HFFc6 (cell line): ENCODE data around the gene MEF2A. TPM values are rescaled to one million over a fixed set of nuclear protein-coding genes. Genes with fewer than 3 reads are reported as not detected.

Experiments used
- DNase-seq: peaks from one replicate; pipeline ENCODE4 v3.0.0-alpha.2; 2018
- H3K27ac Mint-ChIP-seq: 2 replicates; pipeline ENCODE4 v1.8.0; 2020; ENCODE audit warnings: mild to moderate bottlenecking, mixed read lengths
- H3K27me3 Mint-ChIP-seq: 2 replicates; pipeline ENCODE4 v1.8.0; 2021; ENCODE audit warnings: mild to moderate bottlenecking, moderate library complexity, mixed read lengths; ENCODE audit not compliant: insufficient read depth
- H3K36me3 Mint-ChIP-seq: 2 replicates; pipeline ENCODE4 v1.8.0; 2021; ENCODE audit warnings: low read depth, mixed read lengths
- H3K4me1 Mint-ChIP-seq: 2 replicates; pipeline ENCODE4 v1.8.0; 2020; ENCODE audit warnings: low read depth, mixed read lengths
- H3K4me3 Mint-ChIP-seq: 2 replicates; pipeline ENCODE4 v1.8.0; 2020; ENCODE audit warnings: mild to moderate bottlenecking, moderate library complexity, mixed read lengths
- H3K9me3 Mint-ChIP-seq: 2 replicates; pipeline ENCODE4 v1.8.0; 2020; ENCODE audit warnings: mild to moderate bottlenecking, mixed read lengths
- total RNA-seq, 6 experiments: library from RNA; stranded (reverse); fragmentation: NEBNext Ultra II Directional; extraction: Animal tissue kit (Norgen Biotek cat#: 25700); gene quantifications; 2 replicates in 1 of 6; 3 replicates in 5 of 6; pipeline ENCODE4 v1.2.3, GENCODE V29; 2021
- TF ChIP-seq, protein P1 (sequence below): fragments of 200-600 bp; sonication (generic); IDR thresholded peaks from 2 replicates; pipeline ENCODE4 v1.5.0; 2021; ENCODE audit warnings: antibody characterized with exemption, mild to moderate bottlenecking

Gene MEF2A
- total RNA-seq, 6 experiments from 2014 or later = 22.8 to 25.8 (median 24.0) TPM

- DNase-seq = peak; percentile 68
- no peaks in the 10 kb centered on the region for H3K36me3 Mint-ChIP-seq
- no peak overlapping the region for H3K4me3 Mint-ChIP-seq
Observed at GRCh38 chr15:99755692-99756409, 190.1 kb downstream of the MEF2A start.

DNA sequence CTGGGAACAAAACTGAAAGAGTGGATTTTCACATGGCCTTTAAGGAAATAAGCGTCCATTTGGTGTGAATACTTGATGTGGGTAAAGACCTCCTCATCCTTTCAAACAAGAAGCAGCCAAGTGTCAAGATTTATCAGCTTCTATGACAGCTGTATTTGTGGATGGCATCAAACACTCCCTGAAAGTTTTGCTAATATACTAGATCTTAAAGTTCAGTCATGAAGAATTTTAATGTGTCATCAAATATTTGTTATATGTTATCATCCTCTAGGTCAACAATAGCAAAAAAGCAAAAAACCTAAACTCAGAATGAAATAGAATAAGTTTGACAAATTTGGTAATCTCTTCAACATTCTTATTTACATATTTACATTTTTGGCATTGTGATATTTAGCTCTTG, 196.5 kb downstream of the MEF2A start:
- H3K4me3 Mint-ChIP-seq = no peak overlapping the region
- H3K27ac Mint-ChIP-seq = no peak overlapping the region

More at GRCh38 chr15:99755692-99756409, 190.1 kb downstream of the MEF2A start:
- TF ChIP-seq, protein P1, sequence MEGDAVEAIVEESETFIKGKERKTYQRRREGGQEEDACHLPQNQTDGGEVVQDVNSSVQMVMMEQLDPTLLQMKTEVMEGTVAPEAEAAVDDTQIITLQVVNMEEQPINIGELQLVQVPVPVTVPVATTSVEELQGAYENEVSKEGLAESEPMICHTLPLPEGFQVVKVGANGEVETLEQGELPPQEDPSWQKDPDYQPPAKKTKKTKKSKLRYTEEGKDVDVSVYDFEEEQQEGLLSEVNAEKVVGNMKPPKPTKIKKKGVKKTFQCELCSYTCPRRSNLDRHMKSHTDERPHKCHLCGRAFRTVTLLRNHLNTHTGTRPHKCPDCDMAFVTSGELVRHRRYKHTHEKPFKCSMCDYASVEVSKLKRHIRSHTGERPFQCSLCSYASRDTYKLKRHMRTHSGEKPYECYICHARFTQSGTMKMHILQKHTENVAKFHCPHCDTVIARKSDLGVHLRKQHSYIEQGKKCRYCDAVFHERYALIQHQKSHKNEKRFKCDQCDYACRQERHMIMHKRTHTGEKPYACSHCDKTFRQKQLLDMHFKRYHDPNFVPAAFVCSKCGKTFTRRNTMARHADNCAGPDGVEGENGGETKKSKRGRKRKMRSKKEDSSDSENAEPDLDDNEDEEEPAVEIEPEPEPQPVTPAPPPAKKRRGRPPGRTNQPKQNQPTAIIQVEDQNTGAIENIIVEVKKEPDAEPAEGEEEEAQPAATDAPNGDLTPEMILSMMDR = peak; percentile 89
- H3K9me3 Mint-ChIP-seq = no peaks in the 10 kb centered on the region
- peaks cover 9% of the 10 kb centered on the region for H3K27me3 Mint-ChIP-seq
- H3K4me1 Mint-ChIP-seq = no peaks in the 10 kb centered on the region
- no peak overlapping the region for H3K27ac Mint-ChIP-seq

GRCh38 chr15:99763827-99764226, 198.0 kb downstream of the MEF2A start:
- no peak overlapping the region for H3K4me3 Mint-ChIP-seq
- DNase-seq = no peak
- no peak overlapping the region for H3K27ac Mint-ChIP-seq
- TF ChIP-seq, protein P1 = no peak
- H3K36me3 Mint-ChIP-seq = no peaks in the 10 kb centered on the region
- no peaks in the 10 kb centered on the region for H3K9me3 Mint-ChIP-seq
- H3K4me1 Mint-ChIP-seq = peaks cover 7% of the 10 kb centered on the region
- peaks cover 10% of the 10 kb centered on the region for H3K27me3 Mint-ChIP-seq

More for the DNA sequence above, 196.5 kb downstream of the MEF2A start:
- no peak for DNase-seq
- Mint-ChIP-seq H3K9me3 (no peaks in the 10 kb centered on the region), H3K4me1 (peaks cover 7% of the 10 kb centered on the region), H3K27me3 (peaks cover 12% of the 10 kb centered on the region), H3K36me3 (no peaks in the 10 kb centered on the region)
- TF ChIP-seq, protein P1 = no peak

DNA sequence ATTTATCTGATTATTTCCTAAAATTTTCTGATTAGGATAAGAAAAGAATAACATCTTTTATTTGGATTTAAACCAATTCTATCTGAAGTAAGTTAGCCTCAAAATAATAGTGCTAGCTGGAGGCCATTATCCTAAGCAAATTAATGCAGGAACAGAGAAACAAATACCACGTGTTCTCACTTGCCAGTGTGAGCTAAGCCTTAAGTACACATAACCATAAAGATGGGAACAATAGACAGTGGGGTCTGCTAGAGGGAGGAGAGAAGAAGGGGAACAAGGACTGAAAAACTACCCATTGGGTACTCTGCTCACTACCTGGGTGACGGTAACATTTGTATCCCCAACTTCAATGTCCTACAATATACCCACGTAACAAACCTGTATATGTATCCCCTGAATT, 198.7 kb downstream of the MEF2A start:
- DNase-seq = no peak
- TF ChIP-seq, protein P1 = no peak
- no peak overlapping the region for H3K4me3 Mint-ChIP-seq
- no peak overlapping the region for H3K27ac Mint-ChIP-seq
- peaks cover 7% of the 10 kb centered on the region for H3K4me1 Mint-ChIP-seq
- H3K9me3 Mint-ChIP-seq = no peaks in the 10 kb centered on the region
- peaks cover 10% of the 10 kb centered on the region for H3K27me3 Mint-ChIP-seq
- no peaks in the 10 kb centered on the region for H3K36me3 Mint-ChIP-seq

Other genes starting within 250 kb of the MEF2A start
- 1 to 10 TPM; 3.4 to 5.3 (median 4.4) TPM for gene LYSMD4, start 167.5 kb downstream of the MEF2A start, total RNA-seq